CD1c-positive myeloid dendritic cell (primary cell): ENCODE results near the gene P2RX5.
A peak's percentile ranks its signal among the peaks of the same experiment; 100 is the strongest.

Experiments
- DNase-seq: peaks from one replicate; pipeline ENCODE4 v3.0.0-alpha.2; 2016; ENCODE audit errors: extremely low spot score

P2RX5 gene

DNA sequence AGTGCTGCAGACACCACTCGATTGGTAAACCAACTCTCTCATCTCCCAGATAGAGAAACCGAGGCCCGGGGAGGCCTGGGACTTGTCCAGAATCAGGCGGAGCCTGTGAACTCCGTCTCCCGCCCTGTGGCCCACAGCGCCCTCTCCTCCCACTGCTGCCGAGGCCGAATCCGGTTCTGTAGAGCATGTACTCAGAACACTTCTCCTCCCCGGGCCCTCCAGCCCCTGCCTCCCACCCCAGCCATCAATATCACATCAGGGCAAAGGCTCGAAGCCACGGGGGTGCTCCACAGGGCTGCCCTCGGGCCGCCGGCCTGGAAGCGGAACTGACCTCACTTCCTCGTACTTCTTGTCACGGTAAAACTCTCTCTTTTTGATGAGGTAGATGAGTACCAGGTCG, 14.4 kb downstream of the P2RX5 start:
- DNase-seq, result peak; percentile 33

DNA sequence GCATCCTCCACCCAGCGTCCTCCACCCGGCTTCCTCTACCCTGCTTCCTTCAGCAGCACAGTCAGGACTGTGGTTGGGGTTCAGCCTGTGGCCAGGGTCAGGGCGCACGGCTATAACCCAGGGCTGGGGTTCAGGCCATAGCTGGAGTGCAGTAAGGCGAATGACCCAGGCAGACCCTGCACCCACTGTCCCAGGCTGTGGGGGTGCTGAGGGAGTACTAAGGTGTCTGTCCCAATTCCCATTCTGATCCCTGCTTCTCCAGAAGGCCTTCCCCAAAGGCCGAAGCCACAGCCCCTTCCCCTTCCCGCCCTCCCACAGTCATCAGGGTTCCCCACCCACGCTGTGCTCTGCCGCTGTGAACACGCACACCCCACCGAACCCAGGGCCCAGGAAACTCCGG, 14.9 kb downstream of the P2RX5 start:
- DNase-seq, result no peak

DNA sequence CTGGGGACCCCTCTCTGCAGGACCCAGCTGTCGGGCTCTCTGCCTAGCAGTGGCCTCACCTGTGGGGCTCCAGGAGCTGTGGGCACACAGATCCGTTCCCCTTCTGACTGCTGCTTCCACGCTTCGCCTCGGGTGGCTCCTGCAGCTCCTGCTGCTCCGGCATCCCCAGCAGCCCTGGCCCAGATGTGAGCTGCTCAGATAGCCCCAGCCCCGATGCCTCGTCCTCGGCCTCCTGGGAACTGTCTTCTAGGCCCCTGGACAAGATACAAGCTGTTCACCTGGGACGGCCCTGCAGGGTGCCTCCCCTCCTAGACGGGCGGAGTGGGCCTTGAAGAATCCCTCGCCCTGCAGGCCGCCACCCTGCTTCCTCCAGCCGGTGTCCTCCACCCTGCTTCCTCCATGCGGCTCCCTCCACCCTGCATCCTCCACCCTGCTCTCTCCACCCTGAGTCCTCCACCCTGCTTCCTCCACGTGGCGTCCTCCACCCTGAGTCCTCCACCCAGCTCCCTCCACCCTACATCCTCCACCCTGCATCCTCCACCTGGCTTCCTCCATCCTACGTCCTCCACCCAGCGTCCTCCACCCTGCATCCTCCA, 16.3 kb downstream of the P2RX5 start:
- DNase-seq, result no peak

DNA sequence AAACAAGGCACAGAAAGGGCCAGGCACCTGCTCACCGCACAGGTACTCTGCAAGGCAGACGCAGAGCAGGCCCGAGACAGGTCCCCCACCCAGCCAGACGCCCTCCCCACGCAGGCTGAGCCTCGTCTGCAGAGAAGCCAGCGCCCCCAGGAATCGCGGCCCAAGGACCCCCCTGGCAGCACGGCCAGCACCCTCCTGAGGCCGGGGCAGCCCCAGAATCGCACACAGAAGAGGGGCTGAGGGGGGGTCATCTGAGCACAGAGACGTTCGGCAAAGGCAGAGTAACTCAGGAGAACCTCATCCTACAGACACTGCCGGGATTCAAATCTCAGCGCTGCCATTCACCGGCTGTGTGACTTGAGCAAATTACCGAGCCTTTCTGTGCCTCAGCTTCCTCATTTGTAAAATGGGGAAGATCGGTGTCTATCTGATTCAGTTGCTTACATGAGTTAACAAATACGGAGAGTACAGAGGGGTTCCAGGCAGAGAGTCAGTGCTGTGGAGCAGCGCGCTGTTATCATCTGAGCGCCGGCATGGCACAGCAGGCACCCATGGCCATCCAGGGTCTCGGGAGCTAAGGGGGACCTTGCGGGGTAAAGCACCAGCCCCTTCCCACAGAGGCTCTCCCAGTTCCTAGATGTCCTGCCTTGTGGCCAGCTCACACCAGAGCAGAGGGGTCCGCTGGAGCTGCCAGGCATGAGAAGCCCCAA, 17.0 kb downstream of the P2RX5 start:
- peak; percentile 43 for DNase-seq

DNA sequence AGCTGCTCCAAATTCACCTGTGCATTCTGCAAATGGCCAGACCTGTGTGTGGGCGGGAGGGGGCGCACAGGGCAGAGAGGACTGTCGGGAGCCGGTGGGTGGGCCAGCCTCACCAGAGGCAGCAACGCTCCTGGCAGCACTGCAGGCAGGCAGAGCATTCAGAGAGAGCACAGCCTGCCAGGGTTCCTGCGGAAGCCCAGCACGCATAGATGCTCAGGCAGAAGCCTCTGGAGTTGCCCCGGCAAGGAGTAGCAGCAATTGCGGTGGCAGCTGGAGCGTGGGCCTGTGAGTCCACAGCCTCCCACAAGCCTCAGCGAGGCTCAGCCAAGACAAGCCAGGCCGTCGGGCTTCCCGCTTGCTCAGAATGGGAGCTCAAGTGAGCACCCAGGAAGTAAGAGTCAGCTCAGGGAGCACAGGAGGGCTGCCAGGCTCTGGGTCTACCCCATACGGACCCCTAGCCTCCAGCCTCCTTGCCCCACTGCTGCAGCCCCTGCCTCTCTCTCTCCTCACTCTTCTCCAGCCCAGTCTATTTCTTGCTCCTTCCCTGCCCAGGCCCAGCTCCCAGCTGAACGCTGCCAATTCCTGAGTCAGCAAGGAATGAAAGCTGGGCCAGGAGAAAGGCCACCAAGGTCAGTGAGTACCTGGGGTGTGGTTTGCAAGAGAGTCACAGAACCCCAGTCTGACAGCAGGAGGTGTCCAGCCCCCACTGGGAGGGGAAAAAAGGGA, 17.7 kb downstream of the P2RX5 start:
- DNase-seq, result no peak

DNA sequence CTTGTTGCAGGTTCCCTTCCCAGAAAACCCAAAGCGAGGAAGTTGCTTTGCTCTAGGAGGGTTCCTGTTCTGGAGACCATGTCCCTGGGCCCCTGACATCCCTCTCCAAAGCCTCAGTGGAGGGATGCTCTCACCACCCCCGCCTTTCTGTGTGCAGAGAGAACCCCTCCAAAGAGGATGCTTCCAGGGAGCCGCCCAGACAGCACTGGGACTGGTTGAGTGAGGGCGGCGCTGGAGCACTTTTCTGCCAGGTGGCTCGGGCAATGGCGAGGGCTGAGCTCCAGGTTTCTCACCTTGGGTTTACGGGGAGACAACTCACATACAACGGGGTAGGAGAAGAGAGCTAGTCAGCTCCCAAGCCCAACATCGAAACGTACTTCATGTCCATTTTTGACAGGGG, 20.1 kb downstream of the P2RX5 start:
- DNase-seq, result no peak

DNA sequence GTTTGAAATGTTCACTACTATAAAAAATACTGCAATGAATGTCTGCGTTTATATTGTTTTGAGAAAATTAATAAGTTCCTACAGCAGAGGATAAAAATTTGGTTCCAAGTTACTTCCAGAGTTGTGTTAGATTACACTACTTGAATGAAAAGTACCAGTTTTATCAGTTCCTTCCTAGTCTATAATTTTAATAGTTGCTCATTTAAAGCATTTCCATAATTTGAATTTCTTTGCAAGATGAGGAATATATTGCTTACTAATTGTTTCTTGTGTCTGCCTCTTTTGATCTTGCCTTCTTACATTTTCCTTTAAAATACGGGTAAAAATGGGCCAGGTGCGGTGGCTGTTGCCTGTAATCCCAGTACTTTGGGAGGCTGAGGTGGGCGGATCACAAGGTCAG, 23.4 kb downstream of the P2RX5 start:
- DNase-seq, result no peak

DNA sequence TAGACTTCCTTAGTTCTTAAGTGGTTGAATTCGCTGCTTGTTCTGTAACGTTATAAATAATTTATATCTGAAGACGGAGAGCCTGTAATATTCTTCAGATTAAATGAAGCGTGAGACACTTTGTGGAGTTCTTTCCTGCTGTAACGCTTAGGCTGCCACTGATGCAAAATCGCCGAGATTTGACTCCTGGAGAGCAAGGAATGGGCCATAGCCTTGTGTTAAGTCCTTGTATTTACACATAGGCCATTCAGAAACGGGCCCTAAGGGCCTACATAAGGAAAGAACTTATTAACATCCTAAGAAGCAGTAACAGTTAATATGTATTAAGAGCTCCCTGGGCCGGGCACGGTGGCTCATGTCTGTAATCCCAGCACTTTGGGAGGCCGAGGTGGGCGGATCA, 26.4 kb downstream of the P2RX5 start:
- no peak for DNase-seq

DNA sequence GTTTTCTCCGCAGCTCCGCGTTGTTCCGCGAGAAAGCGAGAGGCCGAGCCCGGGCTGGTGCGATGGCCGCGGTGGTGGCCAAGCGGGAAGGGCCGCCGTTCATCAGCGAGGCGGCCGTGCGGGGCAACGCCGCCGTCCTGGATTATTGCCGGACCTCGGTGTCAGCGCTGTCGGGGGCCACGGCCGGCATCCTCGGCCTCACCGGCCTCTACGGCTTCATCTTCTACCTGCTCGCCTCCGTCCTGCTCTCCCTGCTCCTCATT, 26.9 kb downstream of the P2RX5 start:
- no peak for DNase-seq

DNA sequence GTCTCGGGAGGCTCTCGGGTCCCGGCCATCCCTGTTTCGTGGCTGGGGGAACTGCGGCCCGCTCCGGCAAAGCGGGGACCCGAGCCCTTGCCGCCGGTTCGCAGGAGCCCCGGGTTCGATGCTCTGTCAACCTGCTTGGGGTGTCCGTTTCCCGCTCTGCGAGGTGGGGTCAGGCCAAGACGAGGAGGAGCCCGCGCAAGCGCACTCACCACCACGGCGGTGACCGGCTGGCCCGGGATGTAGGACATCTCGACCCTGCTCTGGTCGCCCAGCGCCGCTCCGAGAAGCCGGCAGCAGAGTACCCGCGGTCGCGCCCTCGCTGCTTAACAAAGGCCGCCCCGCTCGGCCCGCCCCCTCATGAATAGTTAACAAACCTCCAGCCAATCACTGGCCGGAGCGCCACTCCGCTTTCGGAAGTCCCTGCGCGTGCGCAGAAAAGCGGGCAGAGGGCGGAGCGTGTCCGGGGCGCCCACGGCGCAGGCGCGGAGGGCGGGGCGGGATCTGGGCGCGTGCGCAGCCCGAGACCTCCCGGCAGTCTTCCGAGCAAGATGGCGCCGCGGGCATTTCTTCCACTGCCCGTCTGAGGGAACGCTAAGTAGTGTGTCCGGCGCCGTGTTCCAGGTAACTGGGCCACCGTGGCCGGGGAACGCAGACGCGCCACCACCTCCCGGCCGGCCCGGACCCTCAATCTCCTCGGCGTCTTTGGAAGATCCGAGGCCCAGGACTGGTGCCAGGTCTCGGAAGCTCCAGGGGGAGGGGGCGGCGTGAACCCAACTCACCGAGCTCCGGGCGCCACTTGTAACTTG, 27.5 kb downstream of the P2RX5 start, which contains the start of the genes EMC6 and TAX1BP3:
TSS of gene EMC6 (plus strand) at position 534 of the 806 bp plus-strand sequence. CDS start 335 bp downstream, outside the sequence.
TSS of gene TAX1BP3 (minus strand) at position 300 of the 806 bp plus-strand sequence. CDS start at position 248, 52 bp downstream.
- DNase-seq, result peak; percentile 100

DNA sequence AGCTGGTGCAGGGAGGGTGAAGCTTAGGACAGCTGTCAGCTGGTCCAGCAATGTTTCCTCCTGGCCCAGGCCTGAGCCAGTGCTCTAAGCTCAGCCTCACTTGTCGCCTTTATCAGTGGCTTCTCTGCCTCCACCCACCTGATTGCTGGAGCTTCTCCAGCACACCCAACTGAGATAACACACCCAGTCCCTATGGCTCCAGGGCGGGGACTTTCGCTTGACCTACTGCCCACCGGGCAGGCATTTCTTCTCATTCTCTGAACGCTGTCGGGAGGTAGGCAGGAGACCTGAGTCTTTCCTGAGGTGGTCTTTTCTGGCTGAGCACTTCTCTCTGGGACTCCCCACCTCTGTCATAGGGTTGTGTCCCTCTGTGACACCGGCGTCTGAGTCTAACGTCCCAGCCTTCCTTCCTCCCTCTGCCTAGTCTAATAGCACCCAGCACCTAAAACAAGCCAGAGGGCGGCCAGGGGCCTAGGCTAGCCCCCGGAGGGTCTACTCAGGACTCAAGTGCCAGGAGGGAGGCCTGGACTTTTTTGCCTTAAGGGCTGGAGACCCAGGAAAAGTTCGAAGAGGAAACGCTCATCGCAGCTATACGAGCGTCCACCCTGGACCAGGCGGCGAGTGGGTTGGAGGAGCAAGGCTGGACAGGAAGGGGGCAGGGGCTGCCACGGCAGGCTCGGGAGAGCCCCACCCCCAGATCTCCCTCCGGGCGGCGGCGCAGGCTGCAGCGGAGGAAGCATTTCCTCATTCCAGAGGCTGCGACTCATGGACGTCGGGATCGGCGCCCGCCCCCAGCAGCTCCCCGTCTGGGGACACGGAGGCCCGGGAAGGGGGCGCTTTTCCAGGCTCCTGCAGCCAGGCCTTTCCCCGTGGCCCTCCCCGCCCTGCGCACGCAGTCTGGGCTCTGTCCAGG, 28.3 kb downstream of the P2RX5 start:
- peak; percentile 81 for DNase-seq

DNA sequence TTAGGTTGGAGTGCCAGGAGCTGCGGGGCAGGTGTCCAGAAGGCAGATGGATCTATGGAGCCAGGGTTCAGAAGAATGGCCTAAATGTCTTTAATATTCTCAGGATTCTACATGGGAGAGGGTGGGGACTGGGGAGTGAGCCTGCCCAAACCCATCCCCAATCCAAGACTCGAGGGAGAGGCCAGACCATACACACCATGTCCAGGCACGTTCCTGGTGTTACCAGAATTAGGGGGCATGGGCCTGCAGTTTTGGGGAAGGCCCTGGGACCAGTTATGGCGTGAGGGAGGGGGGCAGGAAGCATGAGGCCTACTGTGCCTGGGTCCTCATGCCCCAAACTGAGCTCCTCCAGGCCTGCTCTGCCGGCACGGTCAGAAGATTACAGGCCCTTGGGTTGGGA, 29.4 kb downstream of the P2RX5 start:
- DNase-seq, result no peak

DNA sequence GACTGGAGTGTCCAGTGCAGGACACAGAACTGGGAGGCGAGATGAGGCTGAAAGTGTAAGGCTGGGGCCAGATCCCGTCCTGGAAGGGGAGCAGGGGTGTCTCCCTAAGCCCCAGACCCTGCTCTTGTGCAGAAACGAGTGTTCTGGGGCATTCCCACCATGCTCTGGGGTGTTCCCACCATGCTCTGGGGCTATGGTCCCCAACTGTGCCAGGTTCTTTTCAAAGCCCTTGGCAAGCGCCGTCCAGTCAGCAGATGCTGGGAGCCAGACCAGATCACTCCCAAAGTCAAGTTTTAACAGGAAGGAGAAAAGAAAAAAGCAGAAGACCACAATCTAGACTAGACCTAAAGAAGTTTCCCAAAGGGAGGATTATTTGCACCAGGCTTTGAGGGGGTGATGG, 30.1 kb downstream of the P2RX5 start:
- DNase-seq, result no peak

DNA sequence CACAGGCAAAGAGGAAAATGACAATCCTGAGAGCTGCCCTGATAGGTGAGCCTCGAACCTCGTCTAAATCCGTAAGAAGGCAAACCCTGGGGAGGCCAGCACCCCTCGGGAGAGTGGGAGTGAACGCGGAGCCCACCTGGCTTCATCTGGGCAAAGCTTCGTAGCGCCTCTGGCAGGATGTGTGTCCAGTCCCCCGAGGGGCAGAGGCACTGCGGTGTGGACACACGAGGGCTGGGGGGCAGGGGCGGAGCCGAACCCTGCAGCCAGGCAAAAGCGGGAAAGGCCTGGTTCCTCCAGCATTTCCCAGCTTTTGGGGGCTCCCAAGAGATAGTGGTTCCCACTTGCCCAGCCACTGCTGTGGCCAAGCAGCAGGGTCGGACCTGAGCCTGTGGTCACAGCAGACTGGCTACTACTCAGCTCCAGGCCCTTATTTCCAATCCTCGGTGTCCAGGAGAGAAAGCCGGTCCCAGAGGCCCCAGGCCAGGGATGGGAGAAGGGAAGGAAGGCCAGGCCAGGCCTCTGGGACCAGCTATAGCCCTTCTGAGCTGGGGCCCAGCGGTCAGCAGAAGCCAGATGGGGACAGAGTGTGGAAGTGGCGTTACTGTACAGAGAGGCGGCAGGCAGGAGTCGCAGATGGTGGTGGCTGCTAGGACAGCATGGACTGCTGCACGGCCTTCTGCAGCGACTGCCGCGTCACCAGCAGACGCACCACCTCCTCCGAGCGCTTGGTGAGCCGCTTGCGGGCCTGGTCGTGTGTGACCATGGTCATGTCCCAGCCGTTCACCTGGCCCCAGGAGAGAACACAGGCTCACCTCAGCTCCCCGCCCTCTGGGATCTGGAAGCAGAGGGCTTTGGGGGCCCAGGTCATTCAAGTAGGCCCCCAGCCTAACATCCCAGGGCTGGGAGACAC, 32.6 kb downstream of the P2RX5 start:
- DNase-seq, result no peak

DNA sequence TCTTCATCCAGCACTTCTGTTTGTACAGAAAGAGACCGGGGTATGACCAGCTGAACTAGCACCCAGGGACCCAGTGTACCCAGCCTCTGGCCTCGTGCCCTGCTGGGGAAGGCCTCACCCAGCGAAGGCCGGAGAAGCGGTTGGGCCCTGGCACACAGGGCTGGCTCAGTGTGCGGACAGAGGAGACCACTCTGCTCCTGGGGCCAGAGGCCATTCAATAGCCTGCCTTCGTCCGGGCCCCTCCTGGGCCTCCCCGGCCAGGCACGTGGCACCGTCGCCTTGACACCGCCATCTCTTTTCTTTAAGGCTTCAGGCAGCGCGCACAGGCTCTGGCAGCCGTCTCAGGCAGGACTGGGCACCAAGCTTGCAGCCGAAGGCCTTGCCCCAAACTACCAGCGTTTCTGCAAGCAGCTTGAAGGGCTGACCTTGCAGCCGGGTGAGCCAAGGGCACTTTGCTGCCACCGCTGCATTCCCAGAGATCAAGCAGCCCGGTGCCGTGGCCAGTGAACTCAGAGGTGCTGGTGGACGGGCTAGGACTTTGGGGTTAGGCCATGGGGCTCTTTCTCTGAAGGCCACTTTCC, 35.6 kb downstream of the P2RX5 start:
- no peak for DNase-seq

DNA sequence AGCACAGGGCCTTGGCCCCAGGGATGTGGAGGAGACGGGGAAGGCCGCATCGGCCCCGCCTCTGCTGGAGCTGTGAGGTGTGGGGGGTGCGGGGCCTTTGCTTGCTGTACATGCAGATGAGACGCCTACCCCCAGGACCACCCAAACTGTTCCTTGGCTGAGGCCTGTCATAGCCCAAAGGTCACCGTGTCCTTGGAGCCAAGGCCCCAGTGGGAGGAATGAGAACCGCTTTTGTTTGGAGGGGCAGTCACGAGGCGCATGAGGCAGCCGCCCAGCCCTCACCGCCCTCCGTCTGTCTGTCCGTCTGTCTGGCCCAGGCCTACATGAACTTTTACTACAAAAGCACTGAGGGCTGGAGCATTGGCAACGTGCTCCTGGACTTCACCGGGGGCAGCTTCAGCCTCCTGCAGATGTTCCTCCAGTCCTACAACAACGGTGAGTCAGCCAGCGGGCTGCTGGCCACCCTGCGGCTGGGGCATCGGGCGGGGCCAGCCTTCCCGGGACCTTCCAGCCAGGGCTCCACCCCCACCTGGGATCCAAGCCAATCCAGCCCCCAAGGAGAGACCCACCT, 36.3 kb downstream of the P2RX5 start:
- no peak for DNase-seq

DNA sequence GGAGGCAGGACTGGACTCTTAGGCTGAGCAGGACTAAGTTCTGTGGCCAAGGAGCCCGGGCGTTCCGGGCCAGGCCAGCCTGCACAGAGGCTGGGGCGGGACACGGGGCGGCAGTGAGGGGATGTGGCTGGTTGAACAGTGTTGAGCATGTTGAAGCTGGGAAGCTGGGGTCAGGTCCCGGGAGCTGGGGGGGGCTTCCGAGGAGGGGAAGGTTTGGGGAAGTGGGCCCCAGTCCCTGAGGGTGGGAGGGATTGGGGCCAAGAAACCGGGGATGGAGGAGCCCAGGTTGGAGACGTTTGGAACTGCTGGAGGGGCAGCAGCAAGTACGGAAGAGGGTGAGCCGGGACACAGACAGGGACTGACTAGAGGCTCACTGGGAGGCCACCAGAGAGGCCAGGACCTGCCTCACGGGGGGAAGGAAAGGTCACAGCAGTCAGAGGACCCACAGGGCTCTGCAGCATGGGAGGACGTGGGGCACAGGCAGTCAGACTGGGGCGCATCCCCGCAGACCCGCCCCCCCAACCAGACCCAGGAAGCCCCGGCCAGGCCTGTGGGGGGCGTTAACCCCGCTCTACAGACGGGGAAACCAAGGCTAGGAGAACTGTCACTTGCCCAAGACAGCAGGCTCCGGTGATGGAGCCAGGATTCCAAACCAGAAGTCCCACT, 37.0 kb downstream of the P2RX5 start:
- DNase-seq, result no peak

DNA sequence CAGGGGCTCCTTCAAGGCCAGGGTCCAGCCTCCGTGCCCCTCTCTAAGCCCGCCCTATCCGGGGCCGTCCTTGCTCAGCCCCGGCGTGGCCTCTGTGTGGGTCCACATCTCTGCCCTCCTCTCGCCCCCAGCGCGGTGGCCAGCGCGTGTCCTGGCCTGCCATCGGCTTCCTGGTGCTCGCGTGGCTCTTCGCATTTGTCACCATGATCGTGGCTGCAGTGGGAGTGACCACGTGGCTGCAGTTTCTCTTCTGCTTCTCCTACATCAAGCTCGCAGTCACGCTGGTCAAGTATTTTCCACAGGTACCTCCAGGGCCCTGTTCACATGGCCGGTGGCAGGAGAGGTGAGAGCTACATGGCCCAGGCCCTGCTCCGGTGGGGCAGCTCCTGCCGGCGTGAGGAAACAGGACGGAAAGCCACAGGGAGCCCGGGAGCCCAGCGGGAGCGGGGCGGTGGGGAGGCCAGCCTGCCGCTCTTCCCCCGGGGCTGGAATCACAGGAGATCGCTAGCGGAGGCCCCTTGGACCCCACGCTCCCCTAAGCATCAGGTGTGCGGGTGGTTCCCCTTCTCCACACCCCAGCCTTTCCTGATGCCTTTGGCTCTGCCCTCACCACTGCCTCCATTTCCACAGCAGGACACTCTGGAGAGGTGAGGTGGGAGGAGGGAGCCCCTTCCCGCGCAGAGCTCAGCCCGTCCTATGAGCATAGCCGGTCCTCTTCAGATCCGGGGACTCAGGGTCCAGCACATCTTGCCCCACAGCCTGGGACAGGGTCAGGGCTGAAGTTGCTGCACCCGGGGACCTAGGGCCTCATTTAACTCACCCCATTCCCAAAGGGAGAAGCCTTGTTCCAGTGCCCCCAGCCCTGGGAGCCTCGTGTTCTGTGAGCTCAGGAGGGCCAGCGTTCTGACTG, 37.8 kb downstream of the P2RX5 start:
- peak; percentile 70 for DNase-seq
